Measurements from ENCODE around the gene NTN4.

Gene NTN4

DNA sequence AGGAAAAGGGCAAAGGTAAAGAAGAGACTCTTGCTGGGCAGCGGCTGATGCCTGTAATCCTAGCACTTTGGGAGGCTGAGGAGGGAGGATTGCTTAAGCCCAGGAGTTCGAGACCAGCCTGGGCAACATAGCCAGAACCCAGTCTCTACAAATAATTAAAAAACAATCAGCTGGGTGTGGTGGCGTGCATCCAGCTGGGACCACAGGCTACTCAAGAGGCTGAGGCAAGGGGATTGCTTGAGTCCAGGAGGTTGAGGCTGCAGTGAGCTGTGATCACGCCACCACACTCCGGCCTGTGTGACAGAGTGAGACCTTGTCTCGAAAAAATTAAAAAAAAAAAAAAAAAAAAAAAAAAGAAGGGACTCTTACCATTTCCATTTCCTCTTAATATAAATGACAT is 138.9 kb downstream of the NTN4 start:
- no peak for DNase-seq

DNA sequence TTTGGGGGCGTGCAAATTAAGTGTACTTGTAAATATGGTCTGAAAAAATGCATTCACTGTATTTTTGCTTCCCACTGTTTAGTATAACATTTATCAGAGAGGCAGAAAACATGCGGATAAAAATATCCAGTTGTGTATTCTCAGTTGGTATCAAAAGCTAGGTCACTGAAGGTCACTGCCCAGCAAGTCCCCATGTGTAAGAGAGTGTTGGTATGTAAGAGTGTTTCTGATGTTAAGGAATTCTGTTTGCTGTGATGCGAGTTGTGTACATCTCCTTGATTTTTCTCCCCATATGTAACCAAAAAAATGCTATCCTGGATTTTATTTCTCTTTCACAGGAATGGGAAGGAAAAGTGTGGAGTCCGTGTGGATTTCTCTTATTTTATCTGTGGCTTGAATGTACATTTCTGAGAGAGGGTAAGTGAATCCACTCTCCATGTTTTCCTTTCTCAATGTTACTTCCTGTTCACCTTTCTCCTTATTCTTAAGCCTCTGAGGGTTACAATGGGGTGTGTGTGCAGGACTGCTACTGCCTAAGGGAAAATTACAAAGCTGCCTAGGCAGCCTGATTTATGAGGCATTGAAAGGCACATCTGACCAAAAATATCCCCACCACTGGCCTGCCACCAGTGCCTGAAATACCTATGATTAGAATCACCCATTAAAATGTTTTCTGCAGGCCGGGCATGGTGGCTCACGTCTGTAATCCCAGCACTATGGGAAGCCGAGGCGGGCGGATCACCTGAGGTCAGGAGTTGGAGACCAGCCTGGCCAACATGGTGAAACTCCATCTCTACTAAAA is 141.4 kb downstream of the NTN4 start:
- no peak for DNase-seq

- no peak for DNase-seq
Measured at GRCh38 chr12:95646781-95647190, 143.8 kb downstream of the NTN4 start.

GRCh38 chr12:95643256-95643655 is 147.3 kb downstream of the NTN4 start:
- DNase-seq = no peak

- no peak for DNase-seq
Measured at GRCh38 chr12:95642583-95642982, 148.0 kb downstream of the NTN4 start.

DNA sequence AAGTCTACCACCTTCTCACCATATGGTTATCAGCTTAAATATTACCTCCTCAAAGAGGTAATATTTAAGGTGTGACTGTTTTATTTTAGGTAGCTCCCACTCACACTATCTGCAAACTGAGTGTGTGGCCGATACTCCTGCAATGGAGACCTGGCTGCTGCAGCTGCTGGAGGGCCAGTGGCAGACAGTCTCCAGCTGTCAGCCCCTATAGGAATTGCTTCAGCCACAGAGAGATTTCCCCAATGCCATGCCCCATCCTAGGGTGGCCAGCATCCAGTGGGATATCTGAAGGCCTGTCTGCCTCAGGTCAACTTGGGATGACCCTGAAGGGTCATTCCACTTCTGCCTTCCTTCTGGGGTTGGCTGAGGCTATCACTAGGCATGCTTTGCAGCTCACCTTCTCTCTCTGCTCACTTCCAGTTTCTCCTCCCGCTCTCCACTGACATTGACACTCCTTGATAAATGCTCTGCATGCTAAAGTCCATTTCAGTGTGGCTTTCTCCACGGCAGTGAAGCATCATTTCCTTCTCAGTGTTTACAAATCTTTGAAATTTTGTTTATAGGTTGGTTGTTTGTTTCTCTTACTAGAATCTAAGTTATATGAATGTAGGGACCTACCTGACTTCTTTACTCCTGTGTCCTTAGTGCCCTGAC is 149.1 kb downstream of the NTN4 start:
- no peak for DNase-seq

DNA sequence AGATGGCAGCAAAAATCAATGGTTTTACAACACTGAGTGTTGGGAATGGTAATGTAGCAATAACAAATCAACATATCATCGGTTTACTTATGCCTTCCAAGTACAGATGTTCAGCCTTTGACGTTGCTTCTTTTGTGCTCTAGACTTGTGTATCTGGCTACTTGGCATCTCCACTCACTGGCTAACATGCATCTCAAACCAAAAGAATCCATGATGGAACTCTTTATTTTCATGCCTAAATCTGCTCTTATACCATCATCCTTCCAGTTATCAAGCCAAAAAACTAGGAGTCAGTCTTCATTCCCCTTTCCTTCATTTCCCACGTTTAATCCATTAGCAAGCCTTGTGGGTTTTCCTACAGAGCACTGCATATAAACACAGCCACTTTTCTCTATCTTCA is 150.0 kb downstream of the NTN4 start:
- no peak for DNase-seq

DNA sequence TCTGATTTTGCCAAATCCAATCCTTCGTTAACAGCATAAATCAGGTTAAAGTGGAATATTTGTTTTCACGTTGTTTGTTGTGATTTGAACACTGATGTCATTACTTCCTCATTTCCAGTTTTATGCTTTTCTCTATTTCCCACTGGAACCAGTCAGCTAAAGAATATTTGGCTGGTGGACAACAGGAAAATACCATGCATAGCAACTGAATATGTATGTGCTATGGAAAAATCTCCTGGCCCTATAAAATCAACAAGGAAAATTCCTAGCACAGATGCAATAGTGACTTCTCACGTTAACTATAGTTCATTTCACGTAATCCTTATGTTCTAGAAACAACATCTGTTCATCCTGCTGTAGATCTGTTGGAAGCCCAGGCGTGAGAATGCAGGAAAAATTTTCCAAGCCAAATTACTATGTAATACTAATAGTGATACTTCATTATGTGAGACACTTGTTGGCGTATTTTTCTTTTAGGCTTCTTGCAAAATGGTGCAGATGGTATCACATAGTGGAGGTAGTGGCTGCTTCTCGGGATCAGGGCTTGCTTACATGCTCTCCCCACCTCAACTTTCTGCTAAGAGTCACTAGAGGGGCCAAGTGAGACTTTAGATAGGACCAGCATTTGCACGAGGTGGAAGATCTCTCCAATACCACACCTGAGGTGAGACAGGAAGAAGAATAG is 153.0 kb downstream of the NTN4 start:
- DNase-seq = no peak

GRCh38 chr12:95637010-95637409 is 153.6 kb downstream of the NTN4 start:
- DNase-seq = no peak

- DNase-seq = no peak
Measured at GRCh38 chr12:95634622-95635621, 155.6 kb downstream of the NTN4 start.

DNA sequence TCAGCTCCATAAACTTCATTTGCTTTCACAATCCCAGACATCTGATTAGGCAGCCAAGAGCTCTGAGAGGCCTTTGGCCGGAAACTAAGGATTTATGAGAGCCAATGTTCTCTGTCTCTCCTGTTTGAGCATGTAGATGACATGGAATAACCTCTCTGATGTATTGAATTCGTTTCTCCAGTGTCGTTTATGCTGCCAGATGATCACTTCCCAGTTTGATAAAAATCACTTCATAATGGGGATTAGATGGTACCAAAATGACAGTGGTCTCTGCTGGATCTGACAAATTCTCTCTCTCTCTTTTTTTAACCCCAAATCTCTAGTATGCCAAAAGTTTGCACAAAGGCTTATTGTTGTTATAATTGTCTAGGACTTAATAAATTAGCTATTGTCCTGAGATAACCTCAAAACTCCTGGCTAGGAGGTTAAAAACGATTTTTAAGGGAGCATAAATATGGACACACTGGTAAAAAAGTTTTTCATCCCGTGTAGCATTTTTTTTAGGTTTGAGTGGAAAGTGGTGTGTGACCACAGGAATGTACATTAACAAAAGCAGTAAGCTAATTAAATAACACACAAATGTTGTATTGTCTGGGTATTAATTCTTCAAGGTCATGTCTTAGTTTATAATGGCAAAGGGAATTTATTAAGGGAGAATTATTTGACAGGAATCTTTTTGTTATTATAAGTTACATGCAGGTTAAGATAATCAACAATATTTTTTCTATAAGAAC is 156.7 kb downstream of the NTN4 start:
- no peak for DNase-seq

- DNase-seq = no peak
Measured at GRCh38 chr12:95633049-95633731, 157.4 kb downstream of the NTN4 start.

DNA sequence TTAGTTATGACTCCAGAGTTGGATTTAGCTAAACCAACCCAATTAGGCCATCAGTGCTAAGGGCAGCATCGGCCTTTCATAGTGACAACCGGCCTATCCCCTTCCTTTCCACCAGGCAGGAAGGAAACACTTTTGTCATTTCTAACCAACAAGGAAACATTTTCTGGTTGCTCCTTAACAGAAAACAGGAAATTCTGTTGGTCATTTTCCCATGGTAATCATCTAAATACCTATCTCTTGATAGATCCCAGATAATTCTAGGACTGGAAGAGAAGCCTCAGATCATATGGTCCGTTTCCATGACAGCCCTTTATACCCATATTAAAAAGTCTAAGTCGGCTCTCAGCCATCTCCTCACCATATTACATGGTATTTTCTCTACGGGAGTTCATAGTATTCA is 160.1 kb downstream of the NTN4 start:
- no peak for DNase-seq

DNA sequence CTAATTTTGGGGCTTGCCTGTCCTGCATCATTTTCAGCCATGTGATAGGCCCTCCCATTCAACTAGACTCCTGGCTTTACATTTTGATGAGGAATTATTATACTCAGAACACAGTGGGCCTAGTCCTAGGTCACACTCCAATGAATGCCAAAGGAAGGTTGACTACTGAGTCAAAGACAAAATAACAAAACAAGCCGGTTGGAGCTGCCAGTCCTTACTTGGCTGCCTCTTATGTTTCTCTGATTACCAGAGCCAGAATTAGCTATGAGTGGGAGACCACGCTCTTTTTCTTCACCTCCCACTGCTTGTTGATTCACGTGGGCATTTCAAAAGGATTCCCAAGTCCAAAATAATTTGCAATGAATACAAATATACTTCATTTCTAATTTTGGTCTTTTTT is 161.2 kb downstream of the NTN4 start:
- DNase-seq = no peak

DNA sequence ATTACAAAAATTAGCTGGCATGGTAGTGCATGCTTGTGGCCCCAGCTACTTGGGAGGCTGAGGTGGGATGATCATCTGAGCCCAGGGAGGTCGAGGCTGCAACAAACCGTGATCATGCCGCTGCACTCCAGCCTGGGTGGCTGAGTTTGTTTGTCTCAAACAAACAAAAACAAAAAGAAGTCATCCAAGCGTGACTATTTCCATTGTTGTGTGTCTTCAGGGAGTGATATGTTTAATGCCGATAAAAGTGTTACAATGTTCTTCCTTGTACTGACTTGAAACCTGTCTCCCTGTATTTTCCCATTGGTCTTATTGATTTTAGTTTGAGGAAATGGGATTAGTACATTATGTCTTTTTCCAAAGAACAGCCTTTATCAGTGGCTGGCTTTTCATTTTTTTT is 163.7 kb downstream of the NTN4 start:
- DNase-seq = no peak

GRCh38 chr12:95625012-95625411 is 165.6 kb downstream of the NTN4 start:
- DNase-seq = no peak

- DNase-seq = no peak
Measured at GRCh38 chr12:95624589-95624988, 166.0 kb downstream of the NTN4 start.

GRCh38 chr12:95623554-95624170 is 166.9 kb downstream of the NTN4 start:
- no peak for DNase-seq

DNA sequence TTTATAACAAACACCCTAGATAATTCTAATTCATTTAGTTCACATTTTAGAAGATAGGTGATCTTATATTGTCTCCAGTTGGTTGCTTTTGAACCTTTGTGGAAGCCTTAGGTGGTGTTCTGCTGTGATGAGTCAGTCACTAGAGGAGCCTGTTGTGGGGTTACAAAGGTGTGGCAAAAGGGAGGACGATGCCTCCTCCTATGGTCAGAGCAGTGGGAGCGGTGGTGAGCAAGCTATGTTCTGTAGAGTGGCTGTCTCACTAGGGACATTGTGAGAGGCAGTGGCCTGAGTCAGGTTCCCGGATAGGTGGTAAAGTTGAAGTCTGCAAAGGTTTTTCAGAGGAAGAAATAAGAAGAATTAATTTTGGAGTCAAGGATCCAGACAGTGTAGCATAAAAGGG is 167.7 kb downstream of the NTN4 start:
- no peak for DNase-seq

DNA sequence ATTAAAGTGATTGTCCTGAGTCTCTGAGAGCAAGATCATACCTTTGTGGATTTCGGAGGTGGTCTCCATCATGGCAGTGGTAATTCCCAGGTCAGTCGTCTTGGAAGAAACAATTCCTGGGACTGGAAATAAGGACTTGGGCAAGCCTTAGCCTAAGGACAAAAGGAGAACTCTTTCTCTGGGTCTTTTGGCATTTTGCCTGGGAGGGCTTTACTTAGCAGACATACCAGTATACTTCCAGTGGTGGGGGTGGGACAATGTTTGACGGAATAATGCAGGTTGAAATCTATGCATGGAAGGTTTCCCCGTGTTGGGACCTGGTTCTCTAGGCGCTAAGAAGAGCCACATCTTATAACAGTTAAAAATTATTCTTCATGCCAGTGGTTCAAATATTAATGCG is 168.8 kb downstream of the NTN4 start:
- DNase-seq = no peak

GRCh38 chr12:95620171-95620570 is 170.4 kb downstream of the NTN4 start:
- DNase-seq = no peak

Measured in cortex of kidney (tissue), 1 donor.